ENCODE measurements around the gene NR2F1-AS1.

DNA sequence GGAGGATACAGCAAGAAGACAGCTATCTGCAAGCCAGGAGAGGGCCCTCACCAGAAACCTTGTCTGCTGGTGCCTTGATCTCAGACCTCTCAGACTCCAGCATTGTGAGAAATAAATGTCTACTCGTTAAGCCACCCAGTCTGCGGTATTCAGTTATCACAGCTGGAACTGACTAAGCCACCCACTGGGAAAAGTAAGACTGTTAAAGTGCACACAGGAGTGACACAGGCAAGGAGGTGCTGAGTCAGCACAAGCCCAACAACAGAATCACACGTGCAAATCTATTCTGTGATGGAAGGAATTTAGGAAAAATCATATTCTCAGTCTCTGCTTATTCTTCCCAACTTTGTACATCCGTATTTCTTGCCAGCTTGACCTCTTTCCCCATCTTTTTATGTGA lies 200.0 kb downstream of the NR2F1-AS1 start:
- TF ChIP-seq, protein P1, sequence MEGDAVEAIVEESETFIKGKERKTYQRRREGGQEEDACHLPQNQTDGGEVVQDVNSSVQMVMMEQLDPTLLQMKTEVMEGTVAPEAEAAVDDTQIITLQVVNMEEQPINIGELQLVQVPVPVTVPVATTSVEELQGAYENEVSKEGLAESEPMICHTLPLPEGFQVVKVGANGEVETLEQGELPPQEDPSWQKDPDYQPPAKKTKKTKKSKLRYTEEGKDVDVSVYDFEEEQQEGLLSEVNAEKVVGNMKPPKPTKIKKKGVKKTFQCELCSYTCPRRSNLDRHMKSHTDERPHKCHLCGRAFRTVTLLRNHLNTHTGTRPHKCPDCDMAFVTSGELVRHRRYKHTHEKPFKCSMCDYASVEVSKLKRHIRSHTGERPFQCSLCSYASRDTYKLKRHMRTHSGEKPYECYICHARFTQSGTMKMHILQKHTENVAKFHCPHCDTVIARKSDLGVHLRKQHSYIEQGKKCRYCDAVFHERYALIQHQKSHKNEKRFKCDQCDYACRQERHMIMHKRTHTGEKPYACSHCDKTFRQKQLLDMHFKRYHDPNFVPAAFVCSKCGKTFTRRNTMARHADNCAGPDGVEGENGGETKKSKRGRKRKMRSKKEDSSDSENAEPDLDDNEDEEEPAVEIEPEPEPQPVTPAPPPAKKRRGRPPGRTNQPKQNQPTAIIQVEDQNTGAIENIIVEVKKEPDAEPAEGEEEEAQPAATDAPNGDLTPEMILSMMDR (IDR thresholded peaks at IDR 0.05), result no peak
- TF ChIP-seq POLR2A (IDR thresholded peaks at IDR 0.05), result no peak
